Measurements from ENCODE around the gene CYSRT1. TPM values are rescaled to one million over a fixed set of nuclear protein-coding genes. Genes with fewer than 3 reads are reported as not detected.

CYSRT1 gene
- total RNA-seq, 2 donors from 2014 or later = 0.62 TPM; not detected in 1

DNA sequence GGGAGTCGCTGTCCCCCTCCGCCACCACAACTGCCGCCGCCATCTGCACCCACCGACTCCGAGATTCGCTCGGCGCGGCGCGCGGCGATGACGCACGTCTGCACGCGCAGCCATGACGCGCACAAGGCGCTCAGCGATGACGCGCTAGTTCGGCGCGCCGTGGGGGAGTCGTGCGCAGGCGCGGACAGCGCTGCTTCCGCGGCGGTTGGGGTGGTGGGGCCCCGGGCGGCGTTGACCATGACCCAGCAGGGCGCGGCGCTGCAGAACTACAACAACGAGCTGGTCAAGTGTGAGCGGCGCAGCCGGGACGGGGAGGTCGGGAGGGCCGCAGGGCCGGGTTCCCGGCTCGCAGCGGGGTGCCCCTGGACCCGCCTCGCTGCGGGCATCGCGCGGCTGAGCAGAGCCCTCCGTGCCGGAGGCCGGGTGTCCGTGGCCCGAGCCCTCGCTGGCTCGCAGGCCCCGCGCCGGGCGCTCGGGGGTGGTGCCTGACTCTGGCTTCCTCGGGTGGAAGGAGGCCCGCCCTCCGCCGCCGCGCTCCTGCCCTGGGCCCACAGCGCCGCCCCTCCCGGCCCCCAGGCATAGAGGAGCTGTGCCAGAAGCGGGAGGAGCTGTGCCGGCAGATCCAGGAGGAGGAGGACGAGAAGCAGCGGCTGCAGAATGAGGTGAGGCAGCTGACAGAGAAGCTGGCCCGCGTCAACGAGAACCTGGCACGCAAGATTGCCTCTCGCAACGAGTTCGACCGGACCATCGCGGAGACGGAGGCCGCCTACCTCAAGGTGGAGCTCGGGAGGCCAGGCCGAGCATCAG lies 36.3 kb upstream of the CYSRT1 start, which contains the start of the genes ANAPC2 and SSNA1:
ANAPC2 (minus strand) TSS at position 71 of the 807 bp plus-strand sequence; CDS start at position 43, 28 bp downstream.
SSNA1 (plus strand) TSS at position 187 of the 807 bp plus-strand sequence; CDS start at position 238, 51 bp downstream.
- intact Hi-C loops (cut with DNase I) = loop anchor here in 1 of 2 donors (10.0 kb wide), 1 partner anchor 64 kb away; no protein-coding TSS in a partner anchor
- ATAC-seq (peak; percentile 92 to 93), DNase-seq (peak; percentile 93)

DNA sequence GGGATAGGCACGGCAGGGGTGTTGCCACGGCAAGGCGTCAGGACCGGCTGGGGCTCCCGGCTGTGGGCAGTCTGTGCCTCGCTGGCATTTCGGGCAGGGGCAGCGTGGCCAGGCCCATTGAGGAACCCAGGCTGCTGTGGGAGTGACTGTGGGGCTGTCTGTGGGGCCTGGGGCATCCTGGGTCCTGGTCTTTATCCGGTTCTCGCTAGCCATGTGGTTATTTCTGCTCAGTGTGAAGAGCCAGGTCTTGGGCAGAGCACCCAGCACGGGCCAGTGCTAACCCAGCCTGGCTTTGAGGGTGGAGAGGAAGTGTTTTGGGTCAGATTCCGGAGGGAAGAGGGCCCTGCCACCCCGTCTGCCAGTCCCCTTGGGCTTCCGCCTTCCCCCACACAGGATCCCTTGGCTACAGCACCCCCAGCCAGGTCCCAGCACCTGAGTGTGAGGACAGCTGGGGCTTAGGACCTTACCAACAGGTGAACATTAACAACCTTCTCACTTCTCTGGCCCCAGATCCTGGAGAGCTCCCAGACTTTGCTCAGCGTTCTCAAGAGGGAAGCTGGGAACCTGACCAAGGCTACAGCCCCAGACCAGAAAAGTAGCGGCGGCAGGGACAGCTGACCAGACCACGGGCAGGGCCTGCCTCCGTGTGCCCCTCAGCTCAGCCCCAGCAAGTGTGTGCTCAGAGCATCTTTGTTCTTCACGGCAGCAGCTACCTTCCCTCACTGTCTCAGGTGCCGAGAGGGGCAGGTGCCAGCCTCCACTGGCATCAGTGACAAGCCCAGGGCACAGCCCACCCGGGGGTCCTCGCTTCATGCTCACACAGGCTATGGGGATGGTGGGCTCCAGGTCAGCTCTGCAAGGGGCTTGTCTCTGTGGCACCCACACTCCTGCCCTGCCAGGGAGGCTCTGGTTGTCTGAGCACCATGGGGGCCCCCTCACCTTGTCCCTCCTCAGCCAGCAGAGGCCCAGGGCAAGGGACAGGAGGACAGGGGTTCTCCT lies 35.4 kb upstream of the CYSRT1 start:
- intact Hi-C loops (cut with DNase I) = loop anchor here in 1 of 2 donors (10.0 kb wide), 1 partner anchor 65 kb away; no protein-coding TSS in a partner anchor
- ATAC-seq (no peak), DNase-seq (no peak)

DNA sequence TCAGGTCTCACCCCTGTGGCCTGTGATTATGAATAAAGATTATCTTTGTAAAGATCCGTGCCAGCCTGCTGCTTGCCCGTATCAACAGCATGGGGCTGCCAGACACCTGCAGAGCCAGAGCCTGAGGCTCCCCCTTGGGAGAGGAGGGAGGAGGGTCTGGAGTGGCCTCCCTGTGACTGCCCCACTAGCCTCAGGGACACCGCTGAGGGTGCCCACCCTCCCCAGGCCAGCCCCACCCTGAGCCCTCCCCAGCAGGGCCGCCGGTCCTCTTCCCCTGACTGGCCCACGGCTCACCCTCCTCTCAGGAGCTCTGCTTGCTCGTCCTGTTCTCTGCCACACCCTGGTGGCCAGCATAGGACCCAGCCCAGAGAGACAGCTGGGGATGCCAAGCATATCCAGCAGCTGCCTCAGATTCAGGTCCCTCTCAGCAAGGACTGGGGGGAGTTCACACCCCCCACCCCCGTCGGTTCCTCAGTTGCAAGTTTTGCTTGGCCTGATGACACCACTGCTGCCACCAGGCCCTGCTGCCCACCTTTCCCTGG lies 34.6 kb upstream of the CYSRT1 start:
- intact Hi-C loops (cut with DNase I) = no loop called here
- ATAC-seq (no peak), DNase-seq (no peak)

DNA sequence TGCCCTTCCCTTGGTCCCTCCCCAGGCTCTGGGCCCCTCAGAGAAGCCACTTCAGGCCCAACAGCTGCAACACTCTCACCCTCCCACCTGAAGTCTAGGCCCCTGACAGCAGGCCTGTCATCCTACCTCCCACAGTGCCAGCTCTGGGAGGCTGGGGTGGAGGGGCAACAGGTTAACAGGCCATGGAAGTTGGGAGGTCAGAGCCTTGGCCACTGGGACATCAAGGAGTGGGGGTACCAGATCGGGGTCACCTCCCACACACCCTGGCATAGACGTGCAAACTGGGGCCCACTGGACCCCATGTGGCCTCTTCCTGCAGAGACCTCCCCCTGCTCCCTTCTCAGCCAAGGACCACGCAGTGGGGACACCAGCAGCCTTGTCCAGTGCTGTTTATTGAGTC lies 33.7 kb upstream of the CYSRT1 start:
- intact Hi-C loops (cut with DNase I) = no loop called here
- DNase-seq = no peak
- ATAC-seq = no peak

DNA sequence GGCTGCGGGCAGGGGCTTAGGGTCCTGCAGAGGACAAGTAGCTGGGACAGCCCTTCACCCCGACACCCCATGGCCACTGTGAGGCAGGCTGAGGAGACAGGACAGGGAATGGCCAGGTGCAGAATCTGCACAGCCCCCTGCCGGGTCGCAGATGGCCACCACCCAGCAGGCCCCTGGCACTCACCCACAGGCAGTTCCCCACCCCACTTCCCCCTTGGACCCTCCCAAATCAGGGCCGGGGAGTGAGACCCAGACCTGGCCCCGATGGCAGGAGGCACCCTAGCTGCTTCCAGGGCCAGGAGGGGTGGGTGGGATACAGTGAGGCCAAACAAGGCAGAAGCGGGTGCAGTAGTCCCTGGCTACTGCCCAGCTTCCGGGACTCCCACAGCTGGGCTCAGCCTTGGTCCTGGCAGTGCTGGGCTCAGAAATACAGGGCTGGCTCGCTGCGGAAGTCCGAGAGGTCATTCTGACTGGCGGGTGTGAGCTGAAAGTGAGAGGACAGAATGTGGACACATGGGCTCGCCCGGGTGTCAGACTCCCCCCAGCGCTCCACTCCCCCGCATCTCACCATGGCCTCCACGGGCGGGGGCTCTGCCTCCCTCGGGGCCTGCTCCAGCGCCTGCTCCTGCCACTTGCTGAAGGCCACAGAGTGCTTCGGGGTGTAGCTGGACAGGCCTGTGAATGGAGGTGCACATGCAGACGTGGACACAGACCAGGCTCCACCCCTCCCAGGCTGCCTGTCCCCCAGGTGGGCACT lies 33.1 kb upstream of the CYSRT1 start:
- ATAC-seq = no peak
- intact Hi-C loops (cut with DNase I) = no loop called here

DNA sequence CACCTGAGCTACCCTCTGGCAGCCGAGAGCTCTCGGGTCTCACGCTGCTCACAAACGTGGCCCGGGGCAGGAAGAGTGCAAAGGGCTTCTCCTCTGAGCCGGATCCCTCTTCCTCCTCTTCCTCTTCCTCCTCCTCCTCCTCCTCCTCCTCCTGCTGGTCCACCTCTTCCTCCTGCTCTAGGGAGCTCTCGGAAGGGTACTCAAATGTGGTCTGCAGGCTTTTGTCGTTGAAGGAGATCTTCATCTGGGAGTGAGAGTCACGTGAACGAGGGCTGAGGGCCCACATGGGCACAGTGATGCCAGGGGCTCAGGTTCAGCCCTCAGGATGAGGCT lies 32.6 kb upstream of the CYSRT1 start:
- no peak for ATAC-seq
- no peak for DNase-seq
- intact Hi-C loops (cut with DNase I) = no loop called here

More for the DNA sequence above, 33.1 kb upstream of the CYSRT1 start:
- DNase-seq = no peak

DNA sequence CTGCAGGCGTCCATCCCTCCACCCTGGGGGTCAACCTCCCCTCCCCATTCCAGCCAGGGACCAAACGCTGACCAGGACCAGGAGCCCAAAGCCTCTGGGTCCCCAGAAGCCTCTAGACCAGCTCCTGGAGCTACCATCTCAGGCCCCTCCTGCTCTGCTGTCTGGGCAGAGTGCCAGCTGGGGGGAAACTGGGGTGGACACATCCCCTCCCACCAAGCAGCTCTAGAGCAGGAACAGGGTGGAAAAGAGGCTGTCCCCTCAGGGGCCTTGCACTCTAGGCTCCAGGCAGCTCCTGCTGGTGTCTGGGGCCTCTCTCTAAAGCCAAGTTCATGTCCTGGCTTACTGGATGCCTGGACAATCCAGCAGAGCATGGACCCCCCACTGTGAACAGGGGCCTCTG lies 32.1 kb upstream of the CYSRT1 start:
- intact Hi-C loops (cut with DNase I) = no loop called here
- no peak for ATAC-seq
- DNase-seq = no peak

DNA sequence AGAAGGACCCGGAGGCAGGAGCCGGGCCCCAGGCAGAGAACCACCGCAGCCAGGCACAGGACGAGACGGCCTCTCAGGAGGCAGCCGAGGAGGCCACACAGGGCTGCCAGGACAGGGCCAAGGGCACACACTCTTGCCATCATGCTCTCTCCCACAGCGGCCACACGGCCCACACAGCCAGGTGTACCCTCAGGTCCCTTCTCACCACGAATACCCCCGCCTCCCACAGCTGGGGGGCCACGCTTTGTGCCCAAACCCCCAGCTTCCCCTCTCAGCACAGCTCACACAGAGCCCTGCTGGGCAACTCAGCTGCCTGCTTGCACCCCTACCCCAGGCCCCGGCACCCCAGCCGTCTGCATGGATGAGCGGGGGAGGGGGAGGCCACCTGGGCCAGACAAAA lies 31.2 kb upstream of the CYSRT1 start:
- ATAC-seq (no peak), DNase-seq (no peak)
- intact Hi-C loops (cut with DNase I) = no loop called here

DNA sequence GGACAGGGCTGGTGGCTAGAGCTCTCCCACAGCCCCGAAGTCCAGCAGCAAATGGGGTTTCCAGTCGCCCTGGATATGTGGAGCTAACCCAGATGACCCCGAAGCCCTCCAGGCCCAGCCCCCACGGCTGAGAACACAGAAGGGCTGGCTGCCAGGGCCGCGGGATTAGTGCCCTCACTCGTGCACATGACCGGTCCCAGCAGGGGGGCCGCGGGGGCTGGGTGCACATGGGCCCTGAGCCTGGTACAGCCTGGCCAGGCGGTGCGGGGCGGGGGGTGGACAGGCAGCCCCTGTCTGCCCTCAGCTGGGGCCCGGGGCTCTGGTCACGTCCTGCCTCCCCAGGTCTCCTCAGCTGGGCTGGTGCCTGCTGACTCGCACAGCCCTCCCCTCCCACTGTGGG lies 30.6 kb upstream of the CYSRT1 start:
- ATAC-seq = no peak
- no peak for DNase-seq
- intact Hi-C loops (cut with DNase I) = no loop called here

DNA sequence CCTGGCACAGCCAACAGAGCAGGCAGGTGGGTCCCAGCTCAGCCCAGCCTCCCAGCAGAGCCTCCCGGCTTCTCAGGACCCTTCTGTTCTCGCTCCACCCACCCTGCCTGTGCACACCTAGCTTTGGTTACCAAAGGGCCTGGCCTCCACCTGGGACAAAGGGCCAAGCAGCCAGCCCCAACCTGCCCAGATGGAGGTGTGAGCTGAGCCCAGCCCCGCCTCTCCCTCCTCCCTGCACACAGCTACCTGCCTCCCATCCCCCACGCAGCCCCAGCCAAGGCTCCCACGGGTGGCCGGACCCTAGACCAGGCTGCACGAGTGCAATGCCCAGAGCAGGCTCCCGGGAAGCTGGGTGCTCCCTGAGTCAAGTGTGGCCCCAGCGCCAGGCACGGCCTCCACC lies 30.1 kb upstream of the CYSRT1 start:
- DNase-seq (no peak), ATAC-seq (no peak)
- intact Hi-C loops (cut with DNase I) = no loop called here

DNA sequence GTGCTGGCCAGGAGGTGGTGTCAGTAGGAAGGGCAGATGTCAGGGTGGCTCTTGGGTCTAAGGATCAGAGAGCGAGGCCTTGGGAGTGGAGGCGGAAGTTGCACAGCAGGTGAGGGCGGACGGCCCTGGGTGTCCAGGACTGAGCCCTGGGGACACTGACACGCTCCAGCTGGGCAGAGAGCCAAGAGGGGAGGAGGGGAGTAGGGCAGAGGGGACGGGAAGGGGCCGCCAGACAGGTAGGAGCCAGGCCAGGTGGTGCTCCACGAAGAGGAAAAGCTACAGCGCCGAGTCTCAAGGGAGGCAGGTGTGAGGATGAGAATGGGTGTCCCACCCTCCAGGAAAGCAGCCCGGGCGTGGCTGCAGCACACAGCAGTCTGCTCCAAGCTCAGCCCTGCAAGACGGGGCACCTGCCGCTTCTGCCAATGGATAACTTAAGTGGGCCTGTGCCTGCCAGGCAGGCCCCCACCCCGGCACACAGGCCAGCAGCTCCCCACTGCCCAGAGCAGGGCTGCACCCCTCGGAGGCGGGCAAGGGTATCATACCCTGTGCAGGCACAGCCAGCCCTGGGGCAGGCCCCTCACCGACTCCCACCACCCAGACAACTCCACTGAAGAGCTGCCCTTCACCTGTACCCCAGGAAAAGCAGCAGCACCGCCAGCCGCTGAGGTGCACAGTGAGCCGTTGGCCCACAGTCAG lies 29.3 kb upstream of the CYSRT1 start:
- DNase-seq (no peak), ATAC-seq (no peak)
- intact Hi-C loops (cut with DNase I) = no loop called here

DNA sequence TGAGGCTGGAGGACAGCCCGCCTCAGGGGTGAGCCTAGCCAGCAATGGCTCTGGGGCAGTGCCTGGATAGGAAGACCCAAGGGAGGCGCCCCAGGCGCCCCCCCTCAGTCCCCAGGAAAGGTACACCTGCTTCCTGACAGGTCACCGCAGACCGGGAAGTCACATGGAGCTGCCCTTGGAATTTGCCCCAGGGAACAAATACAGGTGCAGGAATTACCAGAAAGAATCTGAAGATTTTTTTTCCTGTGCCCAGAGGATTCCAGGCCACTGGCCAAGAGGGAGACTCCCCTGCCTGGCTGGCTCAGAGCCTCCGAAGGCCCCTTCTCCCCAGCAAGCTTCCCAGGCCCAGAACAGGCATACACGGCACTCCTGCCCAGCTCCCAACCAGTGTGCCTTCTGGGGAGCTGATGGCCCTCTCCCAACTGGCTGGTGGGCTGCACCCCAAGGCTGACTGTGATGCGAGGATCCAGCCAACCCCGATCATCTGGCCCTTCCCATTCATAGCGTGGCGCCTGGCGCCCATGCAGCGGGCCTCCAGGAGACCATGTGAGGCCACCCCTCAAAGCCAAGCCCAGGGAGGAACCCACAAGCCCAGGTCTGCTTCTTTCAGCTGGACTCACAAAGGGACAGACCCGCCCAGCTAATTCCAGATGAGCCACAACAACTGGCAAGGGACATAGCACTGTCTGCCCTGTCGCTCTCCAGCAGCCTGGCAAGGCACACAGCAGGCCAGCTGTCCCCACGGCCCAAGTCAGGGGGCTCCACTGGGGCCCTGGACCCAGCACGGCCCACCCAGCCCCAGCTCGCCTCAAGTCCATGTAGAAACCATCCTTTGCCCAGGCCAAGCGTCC lies 26.7 kb upstream of the CYSRT1 start:
- no peak for DNase-seq
- intact Hi-C loops (cut with DNase I) = no loop called here
- ATAC-seq = no peak

DNA sequence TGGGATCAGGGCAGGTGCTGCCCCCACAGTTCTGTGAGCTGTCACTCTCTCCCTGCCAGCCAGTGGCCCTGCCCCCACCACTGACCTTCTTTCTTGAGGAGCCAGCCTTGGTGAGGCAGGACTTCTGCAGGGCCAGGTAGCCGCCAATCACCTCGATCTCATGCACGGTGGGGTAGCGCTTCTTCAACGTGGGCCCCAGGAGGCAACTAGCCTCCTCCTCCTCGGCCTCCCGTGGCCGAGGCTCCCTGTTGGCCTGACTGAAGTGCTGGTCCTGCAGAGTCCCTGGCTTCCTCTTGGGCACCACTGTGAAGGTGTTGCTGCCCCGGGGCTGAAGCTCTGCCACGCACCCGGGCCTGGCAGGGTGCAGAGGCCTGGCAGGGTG lies 26.1 kb upstream of the CYSRT1 start:
- DNase-seq (no peak), ATAC-seq (no peak)
- intact Hi-C loops (cut with DNase I) = no loop called here

DNA sequence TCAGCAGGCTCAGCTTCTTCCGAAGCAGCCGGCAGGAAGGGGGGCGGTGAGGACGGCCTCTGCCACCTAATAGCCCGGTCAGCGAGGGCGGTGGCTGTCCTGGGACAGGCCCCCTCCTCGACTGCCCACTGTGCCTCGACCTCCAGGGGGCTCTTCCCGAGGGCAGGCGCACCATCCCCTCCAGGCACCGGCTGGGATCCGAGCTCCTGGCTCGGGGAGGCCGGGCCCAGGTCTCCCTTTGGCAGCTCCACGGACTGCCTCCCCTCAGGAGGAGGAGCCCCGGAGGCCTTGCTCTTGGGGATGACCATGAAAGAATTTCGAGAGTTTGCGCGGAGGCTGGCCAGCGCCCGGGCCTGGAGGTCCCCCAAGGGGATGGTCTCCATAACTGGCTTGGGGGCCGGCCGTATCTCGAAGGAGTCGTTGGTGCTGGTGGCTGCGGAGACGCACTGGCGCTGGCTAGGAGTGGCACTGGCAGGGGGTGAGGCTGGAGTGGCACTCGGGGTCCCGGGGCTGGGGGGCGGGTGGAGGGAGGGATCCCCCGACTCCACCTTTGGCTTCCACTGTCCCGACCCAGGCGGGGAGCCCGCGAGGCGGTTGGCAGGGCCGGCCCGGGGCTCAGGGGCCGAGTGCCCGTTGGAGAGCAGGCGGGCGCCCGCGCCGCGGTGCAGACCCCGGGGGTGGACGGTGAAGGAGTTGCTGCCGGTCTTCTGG lies 25.4 kb upstream of the CYSRT1 start:
- intact Hi-C loops (cut with DNase I) = no loop called here
- ATAC-seq = no peak
- DNase-seq = no peak

DNA sequence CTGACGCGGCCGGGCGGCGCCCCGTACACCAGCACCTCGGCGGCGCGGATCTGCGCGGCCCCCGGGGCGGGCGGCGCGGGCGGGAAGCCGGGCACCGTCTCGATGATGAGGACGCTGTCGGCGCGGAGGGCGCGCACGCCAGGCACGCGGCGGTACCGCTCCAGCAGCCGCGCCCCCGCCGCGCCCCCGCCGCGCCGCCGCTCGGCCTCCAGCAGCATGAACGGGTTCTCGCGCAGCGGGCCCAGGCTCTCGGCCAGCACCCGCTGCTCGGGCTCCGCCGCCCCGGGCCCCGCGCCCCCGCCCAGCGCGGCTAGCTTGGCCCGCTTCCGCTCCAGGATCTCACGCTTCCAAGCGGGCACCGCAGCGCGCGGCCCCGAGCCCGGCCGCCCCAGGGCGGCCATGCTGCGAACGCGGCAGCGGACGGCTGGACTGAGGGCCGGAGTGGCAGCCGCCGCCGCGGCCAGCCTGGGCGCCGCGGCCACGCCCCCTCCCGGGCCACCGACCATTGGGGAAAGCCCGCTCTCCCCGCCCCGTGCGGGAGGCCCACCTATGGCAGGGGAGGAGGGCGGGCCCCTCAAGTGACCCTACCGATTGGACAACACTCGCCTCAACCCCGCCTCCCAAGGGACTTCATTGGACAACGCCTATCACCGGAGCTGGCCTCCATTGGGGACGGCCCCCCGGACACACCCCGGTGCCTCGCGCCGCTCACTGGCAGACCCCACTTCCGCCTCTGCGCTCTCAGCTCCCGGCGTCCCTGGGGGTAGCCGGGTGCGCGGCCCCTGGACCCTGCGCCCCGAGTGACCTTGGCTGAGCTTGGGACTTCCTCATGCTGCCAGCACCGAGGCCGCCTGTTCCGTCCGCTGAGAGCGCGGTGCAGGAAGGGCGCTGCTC lies 24.4 kb upstream of the CYSRT1 start, which contains the start of gene TPRN:
TPRN (minus strand) TSS at position 431 of the 894 bp plus-strand sequence; CDS start at position 401, 30 bp downstream.
- DNase-seq = peak; percentile 100
- intact Hi-C loops (cut with DNase I) = no loop called here
- ATAC-seq = peak; percentile 98
